GM23338 (cell line): ENCODE results near the gene WNT4. TPM values are rescaled to one million over a fixed set of nuclear protein-coding genes. Genes with fewer than 3 reads are reported as not detected.
A peak's percentile ranks its signal among the peaks of the same experiment; 100 is the strongest.

Experiments used
- ATAC-seq: fragments of 200-7000 bp; cut with Tn5 transposase; 3 replicates; pipeline ENCODE4 v1.9.1; 2020
- DNase-seq: peaks from one replicate; pipeline ENCODE4 v3.0.0-alpha.2; 2015; ENCODE audit warnings: low spot score
- H2AFZ ChIP-seq: fragments of 200-600 bp; sonication (generic); 2 replicates; pipeline ENCODE4 v1.8.0; 2016; ENCODE audit warnings: antibody characterized with exemption, mild to moderate bottlenecking, moderate library complexity
- H3F3A ChIP-seq: fragments of 200-600 bp; sonication (generic); replicated peaks from 2 replicates; pipeline ENCODE4 v1.8.0; 2017; ENCODE audit warnings: antibody characterized with exemption, mixed run types, low read depth
- H3K27ac ChIP-seq: fragments of 200-600 bp; sonication (generic); 2 replicates; pipeline ENCODE4 v1.6.1; 2016; ENCODE audit warnings: low read depth
- H3K27me3 ChIP-seq: fragments of 200-600 bp; sonication (generic); 2 replicates; pipeline ENCODE4 v1.8.0; 2016; ENCODE audit warnings: mild to moderate bottlenecking, mixed run types, moderate library complexity; ENCODE audit not compliant: insufficient read depth
- H3K36me3 ChIP-seq: fragments of 200-600 bp; sonication (generic); 2 replicates; pipeline ENCODE4 v1.8.0; 2016; ENCODE audit warnings: mild to moderate bottlenecking; ENCODE audit not compliant: insufficient read depth
- H3K4me1 ChIP-seq: fragments of 200-600 bp; sonication (generic); 2 replicates; pipeline ENCODE4 v1.8.0; 2016; ENCODE audit warnings: mild to moderate bottlenecking, moderate library complexity; ENCODE audit not compliant: insufficient read depth
- H3K4me2 ChIP-seq: fragments of 200-600 bp; sonication (generic); 2 replicates; pipeline ENCODE4 v1.7.1; 2017; ENCODE audit warnings: mixed run types
- H3K4me3 ChIP-seq: fragments of 200-600 bp; sonication (generic); 2 replicates; pipeline ENCODE4 v1.6.1; 2016; ENCODE audit warnings: mixed run types
- H3K79me2 ChIP-seq: fragments of 200-600 bp; sonication (generic); replicated peaks from 2 replicates; pipeline ENCODE4 v1.8.0; 2017; ENCODE audit warnings: mild to moderate bottlenecking; ENCODE audit not compliant: insufficient read depth
- H3K9me2 ChIP-seq: fragments of 200-600 bp; sonication (generic); 2 replicates; pipeline ENCODE4 v1.8.0; 2017; ENCODE audit not compliant: insufficient read depth
- H4K20me1 ChIP-seq: fragments of 200-600 bp; sonication (generic); replicated peaks from 2 replicates; pipeline ENCODE4 v1.8.0; 2017; ENCODE audit warnings: mild to moderate bottlenecking; ENCODE audit not compliant: insufficient read depth
- H3K27ac Mint-ChIP-seq: 2 replicates; pipeline ENCODE4 v1.8.0; 2020; ENCODE audit warnings: inconsistent platforms, mild to moderate bottlenecking, moderate library complexity, mixed read lengths
- H3K27me3 Mint-ChIP-seq: 3 replicates; pipeline ENCODE4 v1.8.0; 2022; ENCODE audit warnings: low read depth, mild to moderate bottlenecking, moderate library complexity, mixed read lengths, inconsistent platforms; ENCODE audit not compliant: insufficient read depth, poor library complexity
- H3K36me3 Mint-ChIP-seq: 3 replicates; pipeline ENCODE4 v1.8.0; 2021; ENCODE audit warnings: low read depth, mild to moderate bottlenecking, inconsistent platforms, moderate library complexity, mixed read lengths
- H3K4me1 Mint-ChIP-seq: 3 replicates; pipeline ENCODE4 v1.8.0; 2020; ENCODE audit warnings: mild to moderate bottlenecking, inconsistent platforms, mixed read lengths
- H3K4me3 Mint-ChIP-seq: 3 replicates; pipeline ENCODE4 v1.8.0; 2021; ENCODE audit warnings: moderate library complexity, mild to moderate bottlenecking, inconsistent platforms, mixed read lengths
- H3K9me3 Mint-ChIP-seq: 3 replicates; pipeline ENCODE4 v1.8.0; 2020; ENCODE audit warnings: moderate library complexity, mild to moderate bottlenecking, inconsistent platforms, mixed read lengths
- EZH2 ChIP-seq: fragments of 200-600 bp; sonication (generic); IDR thresholded peaks from one replicate; pipeline ENCODE4 v1.8.0; 2017; ENCODE audit warnings: antibody characterized with exemption, mild to moderate bottlenecking, low read depth; ENCODE audit not compliant: unreplicated experiment
- POLR2AphosphoS5 ChIP-seq: IDR thresholded peaks from 2 replicates; pipeline ENCODE4 v1.6.1; 2016; ENCODE audit warnings: antibody characterized with exemption, low read depth
- ZNF462 ChIP-seq: fragments of 250-450 bp; sonication (Bioruptor Pico); IDR thresholded peaks from 2 replicates; pipeline ENCODE4 v1.5.0; 2020; ENCODE audit warnings: mild to moderate bottlenecking, moderate library complexity
- polyA plus RNA-seq: library from polyadenylated mRNA; unstranded; fragments of >200 nt; fragmentation: Nextera tagmentation; extraction: Ambion mirVana; gene quantifications from 2 replicates; pipeline ENCODE4 v1.2.1, GENCODE V29; 2016
- total RNA-seq: library from RNA; depleted of rRNA; stranded (reverse); fragments of >200 nt; shearing (Covaris generic); gene quantifications from 2 replicates; pipeline ENCODE4 v1.2.3, GENCODE V29; 2014

WNT4 gene
- total and polyA plus RNA-seq, 2 experiments from 2014 or later: 0.59 to 0.79 TPM

GRCh38 chr1:22142315-22143064 is 407 bp downstream of the WNT4 start (continued):
- TF ChIP-seq ZNF462 (CRISPR knock-in tag): no peak

GRCh38 chr1:22141554-22142314 is 1.2 kb downstream of the WNT4 start:
- DNase-seq (peak; percentile 50), ATAC-seq (peak; percentile 22)
- Histone ChIP-seq H3K9me2 (no peaks in the 10 kb centered on the region), H3F3A (peaks cover 11% of the 10 kb centered on the region; the same call in 1 of the 2 replicates), H3K36me3 (no peaks in the 10 kb centered on the region), H3K79me2 (no peaks in the 10 kb centered on the region), H4K20me1 (no peaks in the 10 kb centered on the region; the same call in 1 of the 2 replicates), H3K4me1 (peaks cover 29% of the 10 kb centered on the region), H3K4me2 (peak overlapping the region; percentile 91), H3K4me3 (peak overlapping the region; percentile 71), H3K27me3 (peaks cover 43% of the 10 kb centered on the region), H3K27ac (no peak overlapping the region), H2AFZ (peak overlapping the region; percentile 52)
- Mint-ChIP-seq H3K4me3 (peak overlapping the region; percentile 72), H3K27me3 (peaks cover 35% of the 10 kb centered on the region), H3K4me1 (peaks cover 41% of the 10 kb centered on the region), H3K9me3 (no peaks in the 10 kb centered on the region), H3K36me3 (no peaks in the 10 kb centered on the region; the same call in 2 of the 3 replicates), H3K27ac (no peak overlapping the region)
- TF ChIP-seq POLR2AphosphoS5 (no peak), EZH2 (peak; percentile 53)
